Pancreas (tissue), 10 donors: ENCODE measurements around the gene GPR50. TPM values are rescaled to one million over a fixed set of nuclear protein-coding genes. Genes with fewer than 3 reads are reported as not detected.

ENCODE experiments used
- ATAC-seq, 4 donors: fragments of 200-7000 bp; cut with Tn5 transposase; one replicate each; pipeline versions ENCODE4 v1.8.0 to v1.9.1; 2020; ENCODE audit warnings: mild to moderate bottlenecking in 4 of 4, moderate library complexity in 4 of 4
- DNase-seq, 6 donors: peaks; one replicate each; pipeline ENCODE4 v3.0.0-alpha.2; 2020
- FAIRE-seq: peaks from 2 replicates; lab custom pipeline; 2012; peaks lifted over from hg19 to GRCh38; lab: Jason Lieb, UNC
- H3K27ac ChIP-seq, 4 donors: fragments of 200-600 bp; sonication (generic); 1 replicate in 3 of 4; 2 replicates in 1 of 4; pipeline versions ENCODE4 v1.5.0 to v1.8.0; 2020
- H3K27me3 ChIP-seq, 4 donors: fragments of 200-600 bp; one replicate each; pipeline ENCODE4 v1.8.0; 2021
- H3K36me3 ChIP-seq, 3 donors: fragments of 200-600 bp; sonication (generic) in 1 of 3; one replicate each; pipeline versions ENCODE4 v1.5.0 to v1.8.0; 2020 to 2021
- H3K4me1 ChIP-seq, 3 donors: fragments of 200-600 bp; one replicate each; pipeline ENCODE4 v1.8.0; 2021
- H3K4me3 ChIP-seq, 4 donors: fragments of 200-600 bp; sonication (generic) in 2 of 4; one replicate each; pipeline versions ENCODE4 v1.5.0 to v1.8.0; 2020 to 2021
- H3K9me3 ChIP-seq, 4 donors: fragments of 200-600 bp; one replicate each; pipeline ENCODE4 v1.8.0; 2021
- CTCF ChIP-seq, 4 donors: fragments of 200-600 bp; sonication (generic) in 3 of 4; IDR thresholded peaks; one replicate each; pipeline versions ENCODE4 v1.5.0 to v1.8.0; 2021; ENCODE audit warnings: antibody characterized with exemption in 4 of 4
- WGBS, 2 donors: extraction: QIAGEN DNeasy Blood & Tissue Kit; methylation state at CpG; one replicate each; pipeline ENCODE4 v1.1.7; 2013; 5-methylcytosine and 5-hydroxymethylcytosine counted together
- intact Hi-C, 3 donors: fragments of 100-400 bp; cut with DNase I; formaldehyde crosslinking; loops; one replicate each; pipeline versions ENCODE4 v1.11.1 to v1.14.2; 2022
- polyA plus RNA-seq, 2 donors: library from polyadenylated mRNA; stranded (reverse); fragments of 200-250 nt; gene quantifications; one replicate each; pipeline ENCODE4 v1.2.3, GENCODE V29; 2013
- total RNA-seq, 6 donors: library from RNA; stranded (reverse); fragmentation: NEBNext Ultra II Directional in 4 of 6; extraction: Animal tissue kit (Norgen Biotek cat#: 25700) in 4 of 6; gene quantifications; one replicate each; pipeline versions ENCODE4 v1.2.1 to v1.2.4, GENCODE V29; 2021 to 2023
- donor health status: healthy with polysubstance abuse.
- donor health status: DM: no; HTN: no; CAD: no; lungs with moderate emphysema.
- donor health status: DM: no; HTN: no; CAD: no.
- donor health status: control.
- donor health status: control.
- donor health status: Bipolar disorder and iron deficiency.
- donor health status: DM: yes; HTN: yes; CAD: no.
- donor health status: DM: no; HTN: no; CAD: no.
- donor health status: DM: no; HTN: no; CAD: no.
- donor health status: DM: yes; HTN: yes; CAD: no.

Gene GPR50
- total RNA-seq, result not detected
- not detected for polyA plus RNA-seq

GRCh38 chrX:151176231-151176750, at the start of gene GPR50:
TSS of gene GPR50 (plus strand) at chrX:151176584. CDS start at chrX:151176722, 138 bp downstream.
- no peak for TF ChIP-seq CTCF (IDR thresholded peaks at IDR 0.05)
- Histone ChIP-seq H3K4me3 (peak within 1 kb of the TSS in 2 of 4 donors; percentile 2 to 20), H3K4me1 (no peaks in the 10 kb centered on the region), H3K27me3 (peaks cover 0 to 23% (median 2%) of the 10 kb centered on the region in 4 donors), H3K27ac (no peak within 1 kb of the TSS), H3K9me3 (no peaks in the 10 kb centered on the region), H3K36me3 (no peaks in the 10 kb centered on the region)
- WGBS, 2 donors, result 54 to 58% methylated on average over 11 of the region's 11 CpGs
- ATAC-seq, result no peak
- intact Hi-C loops, result no loop called here
- DNase-seq, result peak in 1 of 6 donors; percentile 24
- no peak for FAIRE-seq

- Histone ChIP-seq H3K4me3 (no peak overlapping the region), H3K36me3 (no peaks in the 10 kb centered on the region), H3K4me1 (no peaks in the 10 kb centered on the region), H3K9me3 (no peaks in the 10 kb centered on the region), H3K27me3 (peaks cover 0 to 8% (median 0%) of the 10 kb centered on the region in 4 donors), H3K27ac (no peak overlapping the region)
- no peak for TF ChIP-seq CTCF (IDR thresholded peaks at IDR 0.05)
- WGBS, 2 donors, result 62% methylated on average over 2 of the region's 2 CpGs
- no peak for ATAC-seq
- FAIRE-seq, result no peak
- DNase-seq, result no peak
- intact Hi-C loops, result no loop called here
Observed at GRCh38 chrX:151132531-151132930, 43.9 kb upstream of the GPR50 start.

- WGBS, 2 donors, result 21 to 22% methylated on average over 8 of the region's 8 CpGs
- ATAC-seq, result peak; percentile 40 to 86 (median 84)
- intact Hi-C loops, result no loop called here
Observed at GRCh38 chrX:151151665-151152267, 24.6 kb upstream of the GPR50 start.

GRCh38 chrX:151153086-151153485, 23.3 kb upstream of the GPR50 start:
- 13 to 23% methylated on average over 9 of the region's 9 CpGs for WGBS, 2 donors
- FAIRE-seq (no peak), ATAC-seq (no peak), DNase-seq (no peak)
- peaks cover 0 to 24% (median 1%) of the 10 kb centered on the region in 4 donors for H3K27me3 ChIP-seq
- H3K4me1 ChIP-seq, result no peaks in the 10 kb centered on the region
- H3K36me3 ChIP-seq, result no peaks in the 10 kb centered on the region
- intact Hi-C loops, result no loop called here
- TF ChIP-seq CTCF (IDR thresholded peaks at IDR 0.05), result no peak
- no peak overlapping the region for H3K27ac ChIP-seq
- no peak overlapping the region for H3K4me3 ChIP-seq
- H3K9me3 ChIP-seq, result no peaks in the 10 kb centered on the region

More at GRCh38 chrX:151151665-151152267, 24.6 kb upstream of the GPR50 start:
- H3K36me3 ChIP-seq, result no peaks in the 10 kb centered on the region
- no peaks in the 10 kb centered on the region for H3K4me1 ChIP-seq
- H3K4me3 ChIP-seq, result no peak overlapping the region
- peak; percentile 77 for FAIRE-seq
- TF ChIP-seq CTCF (IDR thresholded peaks at IDR 0.05), result peak; percentile 79 to 84 (median 82)
- H3K9me3 ChIP-seq, result no peaks in the 10 kb centered on the region
- peak in 3 of 6 donors; percentile 3 to 34 (median 23) for DNase-seq
- H3K27me3 ChIP-seq, result peaks cover 0 to 37% (median 3%) of the 10 kb centered on the region in 4 donors
- no peak overlapping the region for H3K27ac ChIP-seq

GRCh38 chrX:151153667-151154066, 22.7 kb upstream of the GPR50 start:
- H3K4me3 ChIP-seq, result no peak overlapping the region
- intact Hi-C loops, result no loop called here
- ATAC-seq (no peak), DNase-seq (no peak), FAIRE-seq (no peak)
- no peaks in the 10 kb centered on the region for H3K36me3 ChIP-seq
- TF ChIP-seq CTCF (IDR thresholded peaks at IDR 0.05), result no peak
- no peaks in the 10 kb centered on the region for H3K9me3 ChIP-seq
- no peak overlapping the region for H3K27ac ChIP-seq
- H3K27me3 ChIP-seq, result peaks cover 0 to 24% (median 1%) of the 10 kb centered on the region in 4 donors
- no peaks in the 10 kb centered on the region for H3K4me1 ChIP-seq
- WGBS, 2 donors, result 20 to 23% methylated on average over 6 of the region's 6 CpGs
